Activated CD4-positive, CD25-positive, alpha-beta regulatory T cell treated with anti-CD3 and anti-CD28 coated beads, Interleukin-2, amount 50 U/mL, for 16 hours (primary cell): ENCODE measurements around the gene MAPKAP1.

ENCODE experiments used
- DNase-seq: peaks from one replicate; pipeline ENCODE4 v3.0.0-alpha.2; 2020; ENCODE audit warnings: low read depth, low spot score

MAPKAP1 gene

DNA sequence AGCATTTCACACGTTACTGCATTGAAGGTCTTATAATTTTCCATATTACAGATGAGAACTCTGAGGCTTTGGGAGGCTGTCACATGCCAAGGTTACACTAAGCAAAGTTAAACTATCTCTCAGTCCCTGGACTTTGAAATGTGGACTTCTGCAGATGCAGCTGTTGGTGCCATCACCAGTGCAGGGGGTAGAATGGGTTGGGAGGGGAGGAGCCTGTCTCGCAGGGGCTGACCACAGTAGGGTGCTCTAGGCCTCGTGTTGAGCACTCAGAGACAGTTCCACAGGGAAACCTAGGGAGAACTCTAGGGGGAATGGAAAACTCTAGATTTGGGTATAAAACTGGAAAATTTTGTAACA is 220.9 kb downstream of the MAPKAP1 start:
- no peak for DNase-seq

DNA sequence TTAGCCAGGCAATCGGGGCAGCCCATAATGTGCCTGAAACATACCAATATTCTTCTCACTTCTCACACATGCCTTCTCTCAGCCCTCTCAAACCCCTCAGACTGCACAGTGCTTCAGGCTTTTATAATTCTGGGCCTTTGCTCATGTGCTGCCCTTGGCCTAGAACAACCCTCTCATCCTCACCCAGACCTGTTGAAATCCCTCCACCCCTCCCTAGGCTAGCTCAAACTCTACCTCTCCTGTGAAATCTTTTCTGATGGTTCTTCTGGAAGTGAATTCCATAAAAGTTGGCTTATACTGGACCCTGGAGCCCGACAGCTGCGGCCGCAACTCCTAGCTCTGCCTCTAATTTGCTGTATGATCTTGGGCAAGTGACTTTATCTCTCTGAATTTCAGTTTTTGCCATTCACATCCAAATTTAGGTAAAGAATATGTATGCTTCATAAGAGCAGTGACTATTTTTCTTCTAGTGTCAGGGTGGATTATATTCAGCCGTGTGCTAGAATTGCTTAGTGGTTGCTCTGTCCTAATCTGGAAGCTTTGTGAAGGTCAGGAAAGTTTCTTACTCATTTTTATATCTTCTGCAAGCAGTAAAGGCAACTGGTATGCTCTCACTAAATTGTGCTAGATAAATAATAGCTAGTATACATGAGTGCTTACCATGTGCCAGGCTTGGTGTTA is 221.4 kb downstream of the MAPKAP1 start:
- DNase-seq: no peak

- DNase-seq: no peak
Measured at GRCh38 chr9:125484350-125485282, 222.4 kb downstream of the MAPKAP1 start.

DNA sequence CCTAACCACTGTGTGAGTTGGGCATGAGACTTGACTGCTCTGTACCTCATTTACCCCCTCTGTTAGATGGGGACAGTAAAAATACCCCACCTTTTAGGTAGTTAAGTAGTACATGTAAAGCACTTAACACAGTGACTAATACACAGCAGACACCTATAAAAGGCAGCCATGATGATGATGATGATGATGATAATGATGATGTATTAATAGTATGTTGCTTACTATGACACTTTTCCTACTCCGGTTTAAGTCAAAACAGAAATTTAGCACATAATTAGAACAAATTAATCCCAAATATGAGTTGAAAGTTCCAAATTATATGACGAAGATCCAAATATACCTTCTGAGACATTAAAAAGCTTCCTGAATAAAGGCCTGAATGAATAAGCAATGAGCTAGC is 223.3 kb downstream of the MAPKAP1 start:
- DNase-seq: no peak

DNA sequence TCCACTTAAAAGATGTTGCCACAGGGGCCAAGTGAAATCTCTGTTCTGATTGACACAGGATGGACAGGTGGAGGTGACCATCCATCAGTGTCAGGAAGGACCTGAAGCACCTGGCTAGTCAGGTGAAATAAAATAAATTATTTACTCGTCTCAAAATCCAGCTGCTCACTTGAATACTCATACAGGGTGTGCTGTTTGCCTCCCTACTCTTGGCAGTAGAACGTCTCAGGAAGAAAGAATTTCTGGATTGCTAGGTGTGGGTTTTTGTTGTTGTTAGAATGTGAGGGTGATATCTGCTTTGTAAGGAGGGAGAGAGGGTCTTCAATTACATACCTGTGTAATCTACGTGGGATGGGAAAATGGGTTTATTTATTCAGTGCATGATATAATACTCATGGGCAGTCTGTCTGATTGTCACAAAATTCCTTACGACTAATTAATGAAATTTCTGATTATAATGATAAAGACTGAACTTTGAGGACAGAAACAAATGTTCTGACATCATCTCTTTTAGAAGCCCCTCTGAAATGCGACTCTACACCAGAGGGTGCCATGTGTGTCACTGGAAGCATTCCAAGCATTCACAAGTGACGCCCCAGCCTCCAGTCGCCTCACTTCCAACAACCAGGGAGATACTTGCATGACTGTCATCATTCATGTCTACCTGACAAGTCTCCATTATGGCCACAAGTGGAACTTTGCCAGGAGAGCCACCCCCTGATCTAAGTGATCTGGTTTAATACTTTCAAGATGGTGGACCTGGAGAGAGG is 227.0 kb downstream of the MAPKAP1 start:
- no peak for DNase-seq

- DNase-seq: no peak
Measured at GRCh38 chr9:125477089-125477544, 229.9 kb downstream of the MAPKAP1 start.

DNA sequence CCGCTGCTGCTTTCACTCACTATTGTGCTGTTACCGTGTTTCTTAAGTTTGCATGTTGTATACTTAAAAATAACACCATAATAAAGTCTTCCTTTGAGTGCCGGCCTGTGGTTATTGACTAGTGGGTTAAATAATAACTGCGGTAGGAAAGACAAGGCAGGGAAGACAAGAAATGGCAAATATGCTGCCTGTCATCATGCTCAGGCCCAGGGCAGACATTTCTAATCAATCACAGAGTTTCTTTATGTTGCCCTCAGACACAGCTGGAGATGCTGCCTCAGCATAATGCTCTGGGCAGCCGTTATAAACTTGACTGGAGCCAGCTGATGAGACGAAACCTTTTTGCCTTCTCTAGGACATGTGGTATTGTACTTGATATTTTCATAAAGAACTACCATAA is 230.4 kb downstream of the MAPKAP1 start:
- DNase-seq: no peak

DNA sequence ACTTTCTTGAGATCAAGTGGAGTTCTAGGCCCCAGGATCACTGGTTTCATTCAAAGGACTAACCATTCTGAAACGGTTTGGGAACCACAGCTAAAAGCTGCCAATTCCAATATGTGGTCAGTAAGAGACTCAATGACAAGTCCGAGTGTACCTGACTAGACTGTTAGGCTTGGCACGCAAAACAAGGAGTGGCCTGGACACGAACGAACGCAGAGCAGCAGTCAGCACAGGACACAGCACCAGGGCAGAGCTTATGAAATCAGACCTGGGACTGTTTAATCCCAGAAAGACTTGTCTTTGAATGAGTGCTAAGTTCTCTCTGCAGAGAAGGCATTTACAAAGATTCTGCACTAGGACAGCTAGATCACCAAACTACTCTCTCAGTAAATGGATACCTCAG is 231.6 kb downstream of the MAPKAP1 start:
- DNase-seq: no peak

GRCh38 chr9:125472926-125473701 is 233.9 kb downstream of the MAPKAP1 start:
- no peak for DNase-seq

GRCh38 chr9:125472562-125472925 is 234.5 kb downstream of the MAPKAP1 start:
- no peak for DNase-seq

- no peak for DNase-seq
Measured at GRCh38 chr9:125470767-125471580, 236.0 kb downstream of the MAPKAP1 start.

- DNase-seq: no peak
Measured at GRCh38 chr9:125470189-125470588, 236.8 kb downstream of the MAPKAP1 start.

DNA sequence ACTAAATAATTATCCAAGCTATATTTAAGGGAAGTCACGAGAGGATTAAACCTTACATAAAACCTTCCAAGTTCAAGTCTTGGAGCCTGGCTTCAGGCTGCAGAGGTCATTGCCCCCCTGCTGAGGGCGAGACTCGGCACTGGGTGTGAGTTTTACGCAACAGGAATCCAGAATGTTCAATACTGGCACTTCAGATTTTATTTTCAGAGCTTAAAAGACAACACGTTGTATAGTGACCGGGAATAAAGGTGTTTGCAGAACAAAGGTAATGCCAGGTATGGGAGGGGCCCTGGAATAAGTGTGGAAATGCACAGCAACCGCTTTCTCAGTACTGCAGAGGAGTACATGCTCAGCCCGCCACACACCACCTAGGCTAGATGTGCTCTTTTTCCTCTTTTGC is 238.4 kb downstream of the MAPKAP1 start:
- no peak for DNase-seq

DNA sequence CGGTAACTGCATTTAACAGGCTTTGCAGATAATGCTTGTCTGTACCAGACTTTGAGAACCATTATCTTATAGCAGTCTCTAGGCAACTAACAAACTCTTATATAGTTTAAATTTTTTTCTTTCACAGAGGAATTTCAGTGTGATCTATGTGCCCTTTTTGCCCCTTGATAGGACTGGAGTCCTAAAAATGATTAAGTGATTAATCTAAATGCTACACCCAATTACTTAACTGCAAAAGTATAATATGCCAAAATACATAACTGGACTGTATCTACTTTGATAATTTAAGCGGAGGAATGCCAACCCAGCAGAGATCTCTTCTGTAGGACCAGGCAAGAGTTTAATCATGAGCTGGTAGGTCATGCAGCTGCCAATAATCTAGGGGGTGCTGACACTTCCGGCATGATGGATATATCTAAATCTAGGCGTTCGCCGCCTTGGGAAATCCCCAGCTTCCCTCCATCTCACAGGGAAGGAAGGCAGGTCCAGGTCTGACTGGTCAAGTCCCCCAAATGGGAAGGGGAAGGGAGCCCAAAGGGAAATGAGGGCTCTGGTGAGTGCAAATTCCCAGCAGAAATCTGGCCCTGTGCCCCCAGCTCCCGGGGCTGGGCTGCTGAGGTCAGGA is 239.8 kb downstream of the MAPKAP1 start:
- DNase-seq: no peak

- no peak for DNase-seq
Measured at GRCh38 chr9:125466411-125466810, 240.6 kb downstream of the MAPKAP1 start.

DNA sequence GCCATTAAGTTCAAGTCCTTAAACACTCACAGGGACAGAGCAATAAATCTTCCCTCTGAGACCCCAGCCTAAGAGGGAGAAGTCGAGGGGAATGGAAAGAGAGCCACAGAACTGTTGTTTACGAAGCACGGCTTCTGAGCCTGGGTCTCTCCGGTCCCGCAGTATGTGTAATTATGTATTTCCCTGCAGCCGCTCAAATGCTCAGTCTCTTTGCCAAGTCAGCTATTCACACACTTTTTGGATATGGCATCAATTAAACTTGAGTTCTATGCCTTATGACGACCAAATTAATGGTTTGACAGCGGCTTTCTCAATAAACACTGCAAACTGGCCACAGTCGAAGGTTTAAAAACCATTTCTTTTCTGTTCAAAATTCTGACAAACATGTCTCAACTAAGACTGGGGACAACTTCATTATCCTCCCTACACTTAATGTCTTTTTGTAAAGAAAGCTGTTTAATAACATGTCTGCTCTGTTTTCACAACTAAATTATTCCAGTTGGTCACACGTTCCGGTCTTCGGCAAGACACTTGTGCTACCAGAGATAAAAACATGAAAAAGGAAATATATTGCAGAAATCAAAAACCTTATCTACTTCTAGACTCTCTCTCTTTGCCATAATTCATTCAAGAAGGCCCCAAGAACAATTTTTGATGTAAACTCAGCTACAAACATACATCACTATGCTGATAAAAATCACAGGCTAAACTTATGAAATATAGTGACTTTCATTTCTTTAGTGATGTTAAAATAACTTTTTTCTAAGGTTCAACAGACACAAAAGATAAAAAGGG is 242.2 kb downstream of the MAPKAP1 start:
- DNase-seq: no peak

- no peak for DNase-seq
Measured at GRCh38 chr9:125463926-125464325, 243.1 kb downstream of the MAPKAP1 start.

GRCh38 chr9:125462861-125463291 is 244.1 kb downstream of the MAPKAP1 start:
- no peak for DNase-seq

- DNase-seq: no peak
Measured at GRCh38 chr9:125461636-125462190, 245.3 kb downstream of the MAPKAP1 start.
